NCI-H2107 treated with DMSO at 0.1 percent for 48 hours (cell line): ENCODE measurements around the gene PTPN18.
"Not testable (repeated sequence)": the region's sequence is repeated elsewhere in the genome, so short reads cannot be mapped to it uniquely, and the experiment has no call there.

Experiments used
- DNase-seq: peaks from one replicate; lab custom pipeline; 2025; ENCODE audit not compliant: unreplicated experiment; lab: John Stamatoyannopoulos, UW

The PTPN18 gene

DNA sequence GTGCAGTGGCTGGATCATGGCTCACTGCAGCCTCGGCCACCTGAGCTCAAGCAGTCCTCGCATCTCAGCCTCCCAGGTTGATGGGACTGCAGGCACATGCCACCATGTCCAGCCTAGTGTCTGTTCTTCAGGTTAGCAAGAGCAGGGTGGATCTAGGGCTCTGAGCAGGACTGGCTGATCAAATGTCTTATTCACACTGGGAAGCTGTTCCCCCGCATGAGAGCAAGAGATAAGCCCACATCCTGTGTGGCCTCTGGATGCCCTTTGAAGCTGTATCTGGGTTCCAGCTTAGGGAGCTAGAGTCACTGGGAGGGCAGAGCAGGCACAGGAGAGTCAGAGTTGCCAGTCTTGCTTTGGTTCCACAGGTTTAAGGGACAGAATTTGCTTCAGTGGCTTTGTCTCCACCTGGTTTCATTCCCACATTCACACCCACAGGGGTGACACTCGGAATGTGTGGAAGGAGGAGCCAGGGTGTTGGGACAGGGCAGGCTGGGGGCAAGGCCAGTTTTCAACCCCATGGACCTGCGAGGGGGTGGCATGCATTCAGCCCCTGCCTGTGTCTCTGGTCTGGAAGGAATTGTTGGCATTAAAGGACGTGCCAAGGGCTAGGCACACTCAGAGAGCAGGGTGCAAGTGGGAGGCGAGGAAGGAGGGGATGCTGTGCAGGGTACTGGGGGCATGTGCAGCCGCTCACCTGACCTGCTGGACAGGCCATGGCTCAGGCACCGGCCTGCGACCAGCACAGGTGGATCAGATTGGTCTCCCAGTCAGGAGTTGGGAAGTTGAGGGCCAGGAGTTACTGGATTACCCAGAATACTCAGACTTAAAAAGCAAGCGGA is 24.5 kb downstream of the PTPN18 start:
- DNase-seq = no peak

DNA sequence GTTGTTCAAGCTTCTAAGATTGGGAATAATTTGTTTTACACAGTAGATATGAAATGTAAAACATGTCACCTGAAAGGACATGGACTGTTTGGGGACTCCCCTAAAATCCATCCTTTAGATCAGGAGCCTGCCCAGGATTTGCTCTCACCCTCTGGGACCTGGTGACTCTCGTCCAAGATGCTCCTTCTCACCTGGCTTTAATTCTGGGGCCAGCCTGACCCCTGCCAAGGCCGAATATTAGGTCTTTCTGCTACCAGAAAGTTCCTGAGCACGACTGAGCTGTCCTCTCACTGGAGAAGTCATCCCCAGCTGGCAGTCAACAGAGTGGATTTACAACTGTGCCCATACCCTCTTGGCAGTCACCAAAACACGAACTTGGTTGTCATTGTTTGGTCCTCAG is 25.3 kb downstream of the PTPN18 start:
- DNase-seq = no peak

DNA sequence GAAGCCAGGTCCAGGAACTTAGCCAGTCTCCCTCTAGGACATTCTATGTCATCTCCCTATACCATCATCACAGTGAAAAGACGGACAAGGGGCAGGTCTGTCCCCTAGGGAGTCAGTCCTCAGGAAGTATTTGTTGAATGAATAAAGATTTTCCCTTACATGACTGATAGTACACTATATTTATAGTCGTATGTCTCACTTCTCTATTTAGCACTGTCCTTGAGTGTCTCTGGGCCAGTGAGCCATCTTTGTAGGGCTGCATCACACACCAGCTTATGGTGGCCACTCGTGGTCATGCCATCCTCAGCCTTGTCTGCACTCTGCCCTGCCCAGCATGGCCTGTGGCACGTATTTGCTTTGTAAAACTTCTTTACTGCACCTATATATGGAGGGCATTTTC is 25.8 kb downstream of the PTPN18 start:
- DNase-seq = no peak

DNA sequence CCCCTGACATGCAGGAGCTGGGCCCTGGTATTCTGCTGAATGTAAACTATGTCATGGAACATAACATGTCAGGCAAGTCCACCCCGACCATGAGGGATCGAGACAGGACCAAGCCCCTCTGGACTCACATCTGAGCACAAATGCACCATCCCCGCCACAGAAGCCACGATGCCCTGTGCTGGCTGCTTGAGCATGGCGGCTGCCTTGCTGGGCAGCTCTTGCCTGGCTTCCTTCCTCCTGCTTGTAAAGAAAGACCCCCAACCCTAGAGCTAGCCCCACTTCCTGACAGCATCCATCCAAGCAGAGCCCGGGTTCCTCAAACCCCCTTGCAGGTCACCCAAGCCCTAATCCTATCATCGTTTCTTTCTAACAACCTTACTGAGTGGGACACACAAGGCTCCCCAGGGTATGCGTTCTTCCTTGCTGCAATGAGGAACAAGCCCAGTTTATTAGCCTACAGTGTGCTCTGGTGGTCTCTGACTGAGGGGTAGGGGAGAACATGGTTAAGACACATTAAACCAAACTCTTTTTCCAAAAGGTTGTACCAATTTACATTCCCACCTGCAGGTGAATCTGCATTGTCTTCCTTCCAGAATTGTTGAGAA is 26.6 kb downstream of the PTPN18 start:
- no peak for DNase-seq

DNA sequence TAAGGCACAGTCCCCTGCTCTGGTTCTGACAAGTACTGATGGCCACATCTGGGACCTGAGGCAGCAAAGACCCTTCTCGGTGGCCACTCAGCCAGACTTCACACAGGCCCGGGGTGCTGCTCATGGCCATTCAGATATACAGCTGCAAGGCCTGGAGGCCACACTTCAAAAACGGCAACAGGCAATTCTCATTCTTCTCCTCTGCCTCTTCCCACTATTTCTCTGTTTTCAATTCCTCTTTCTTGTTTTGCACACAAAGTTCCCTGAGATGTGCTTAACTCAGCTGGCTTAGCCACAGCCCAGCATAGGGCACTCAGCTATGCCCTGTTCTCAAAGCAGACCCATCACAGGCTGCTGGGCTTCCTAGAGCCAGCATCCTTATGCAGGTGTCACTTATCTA is 29.9 kb downstream of the PTPN18 start:
- no peak for DNase-seq

DNA sequence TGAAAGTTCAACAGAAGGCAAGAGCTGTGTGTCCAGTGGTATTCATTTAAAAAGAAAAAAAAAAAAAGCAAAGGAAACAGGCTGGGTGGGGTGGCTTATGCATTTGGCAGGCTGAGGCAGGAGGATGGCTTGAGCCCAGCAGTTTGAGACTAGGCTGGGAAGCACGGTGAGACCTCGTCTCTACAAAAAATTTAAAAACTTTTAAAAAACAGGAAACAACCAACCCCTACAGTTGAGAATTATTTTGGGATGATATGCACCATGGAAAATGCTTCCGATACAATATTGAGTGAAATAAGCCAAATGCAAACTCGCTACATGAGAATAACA is 31.2 kb downstream of the PTPN18 start:
- DNase-seq = no peak

DNA sequence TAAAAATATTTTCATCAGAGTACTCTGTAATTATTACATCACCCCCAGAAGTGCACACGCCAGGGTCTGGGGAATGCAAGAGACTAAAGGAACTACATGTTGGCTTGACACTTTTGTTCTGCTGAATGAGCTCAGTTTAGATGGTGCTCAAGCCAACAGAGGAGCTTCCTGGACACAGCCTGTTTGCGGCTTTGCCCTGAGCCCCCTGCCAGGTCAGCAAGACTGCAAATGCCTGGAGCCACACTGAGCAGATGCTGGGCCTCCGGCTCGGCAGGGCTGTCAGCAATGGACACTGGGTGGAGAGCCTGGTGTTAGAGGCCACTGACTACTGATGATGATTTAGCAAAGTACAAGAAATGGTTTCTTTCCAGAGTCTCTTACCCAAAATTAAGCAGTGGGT is 31.9 kb downstream of the PTPN18 start:
- DNase-seq = no peak

DNA sequence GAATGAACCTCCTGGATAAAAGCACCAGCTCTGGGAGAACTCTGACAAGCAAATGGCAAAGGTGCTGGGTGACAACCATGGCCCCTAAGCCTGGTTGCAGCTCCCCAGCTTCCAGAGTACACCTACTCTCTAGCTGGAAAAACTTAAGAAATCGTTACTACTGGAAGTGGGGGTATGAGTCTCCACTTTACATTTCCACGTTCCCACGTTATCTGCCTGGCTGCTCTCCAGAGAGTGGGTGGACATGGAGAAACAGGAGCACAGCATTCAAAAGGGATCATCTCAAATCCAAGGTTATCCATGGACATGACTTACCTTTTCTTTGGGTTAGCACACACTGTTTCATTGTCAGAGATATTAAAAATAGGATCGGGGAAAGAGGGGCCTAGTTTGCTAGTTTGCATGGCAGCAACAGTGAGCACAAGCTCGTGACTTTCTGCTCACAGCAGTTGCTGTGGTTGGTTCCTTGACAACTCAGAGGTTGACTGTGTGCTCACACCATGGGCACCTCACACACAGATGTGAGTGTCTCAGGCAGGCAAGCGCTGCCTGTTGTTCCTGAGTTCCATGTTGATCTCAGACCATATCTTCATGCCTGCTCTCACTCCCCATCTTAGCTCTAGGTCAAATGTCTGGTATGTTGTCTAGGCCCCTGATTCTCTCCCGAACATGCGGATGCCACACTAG is 32.5 kb downstream of the PTPN18 start:
- no peak for DNase-seq

DNA sequence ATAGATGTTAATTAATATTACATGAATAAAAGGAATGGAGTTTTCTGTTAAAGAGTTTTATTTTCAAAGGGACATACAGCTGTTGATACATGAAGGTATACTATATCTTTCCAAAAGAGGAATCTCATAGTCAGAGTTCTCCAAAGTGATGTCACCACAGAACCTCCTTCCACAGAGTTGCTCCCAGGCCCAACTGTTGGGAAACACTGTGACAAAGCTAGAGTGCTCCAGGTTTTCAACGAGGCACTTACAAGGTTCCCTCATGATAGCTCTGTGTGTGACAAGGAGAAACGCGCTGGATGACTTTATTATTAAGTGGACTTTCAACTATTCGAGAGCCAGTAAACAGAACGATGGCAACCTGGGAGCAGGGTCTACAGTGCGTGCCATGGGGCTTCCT is 33.5 kb downstream of the PTPN18 start:
- no peak for DNase-seq

DNA sequence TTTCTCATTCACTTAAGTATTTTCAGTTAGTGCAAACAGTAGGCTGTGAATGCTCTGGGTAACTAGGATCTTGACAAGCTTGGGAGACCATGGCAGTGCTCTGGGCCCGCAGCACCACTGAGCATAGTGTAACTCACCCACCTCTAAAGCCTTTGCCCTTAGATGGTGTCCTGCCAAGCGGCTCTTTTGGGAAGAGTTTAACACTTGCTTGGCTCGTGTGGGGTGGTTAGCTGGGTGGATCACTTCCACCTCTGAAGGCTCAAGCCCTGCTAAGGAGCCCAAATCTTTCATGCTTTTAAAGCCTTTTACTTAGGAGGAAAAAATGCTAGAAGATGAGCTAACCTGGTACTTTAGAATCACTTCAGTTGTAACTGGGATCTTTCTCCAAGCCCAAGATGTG is 33.9 kb downstream of the PTPN18 start:
- no peak for DNase-seq

DNA sequence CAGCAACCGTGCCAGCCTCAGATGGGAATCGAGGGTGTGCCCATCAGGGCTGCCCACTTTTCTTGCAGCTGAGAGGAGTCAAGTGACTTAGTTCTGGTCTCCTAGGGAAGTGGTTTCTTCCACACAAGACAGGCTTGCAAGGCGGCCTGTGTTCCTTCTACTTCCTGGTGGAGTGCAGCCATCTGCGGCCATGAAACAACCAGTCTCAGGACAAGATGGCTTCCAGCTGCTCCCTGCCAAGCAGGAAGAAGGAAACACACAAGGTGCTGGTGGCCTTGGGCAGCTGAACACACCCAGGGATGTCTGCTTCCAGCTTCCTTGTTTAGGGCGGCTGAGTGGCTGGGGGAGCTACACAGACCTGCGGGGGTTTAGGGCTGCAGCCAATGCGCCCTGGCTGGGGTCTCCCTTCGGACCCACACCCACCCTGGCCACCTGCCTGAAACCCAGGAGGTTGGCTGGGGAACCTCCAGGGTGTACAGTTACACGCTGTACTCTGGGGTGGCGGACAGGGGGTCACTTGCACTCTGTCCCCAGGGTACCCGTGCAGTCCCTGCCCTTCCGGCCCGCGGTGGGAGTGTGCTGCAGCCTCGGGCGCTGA is 34.7 kb downstream of the PTPN18 start:
- DNase-seq = no peak

DNA sequence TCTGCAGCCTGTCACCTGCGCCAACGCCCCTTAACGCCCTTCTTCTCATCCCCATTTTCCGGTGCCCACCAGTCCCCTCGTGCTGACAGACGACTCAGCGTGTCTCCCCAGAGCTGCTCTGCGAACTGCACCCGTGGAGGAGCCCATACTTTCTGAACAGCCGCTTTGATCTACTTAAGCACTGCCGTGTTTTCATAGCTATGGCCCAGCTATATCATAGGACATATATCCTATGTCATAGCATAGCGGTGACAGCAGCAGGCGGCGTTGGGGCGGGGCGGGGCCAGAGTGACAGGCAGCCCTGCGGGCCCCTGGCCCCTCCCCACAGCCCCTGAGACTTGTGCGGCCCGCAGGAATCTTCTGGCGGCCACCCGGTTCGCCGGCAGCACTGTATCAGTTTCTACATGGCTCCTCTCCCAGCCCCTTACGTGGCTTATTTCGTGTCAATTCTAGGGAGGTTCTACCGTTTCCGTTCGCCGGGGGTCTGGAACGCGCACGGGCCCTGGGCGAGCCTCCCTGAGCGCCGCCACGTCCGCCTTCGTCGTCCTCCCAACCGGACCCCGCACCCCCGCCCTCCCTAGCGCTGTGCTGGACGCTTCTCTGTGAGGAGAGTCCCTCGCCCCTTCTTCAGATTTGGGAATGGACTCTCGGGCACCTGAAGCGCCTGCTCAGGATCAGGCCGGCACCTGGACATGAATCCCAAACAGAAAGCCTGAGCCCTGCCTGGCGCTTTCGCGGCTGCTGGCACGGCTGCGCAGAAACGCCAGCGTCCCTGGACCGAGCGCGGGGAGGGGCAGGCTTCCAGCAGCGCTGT is 35.4 kb downstream of the PTPN18 start:
- DNase-seq = peak; percentile 25

DNA sequence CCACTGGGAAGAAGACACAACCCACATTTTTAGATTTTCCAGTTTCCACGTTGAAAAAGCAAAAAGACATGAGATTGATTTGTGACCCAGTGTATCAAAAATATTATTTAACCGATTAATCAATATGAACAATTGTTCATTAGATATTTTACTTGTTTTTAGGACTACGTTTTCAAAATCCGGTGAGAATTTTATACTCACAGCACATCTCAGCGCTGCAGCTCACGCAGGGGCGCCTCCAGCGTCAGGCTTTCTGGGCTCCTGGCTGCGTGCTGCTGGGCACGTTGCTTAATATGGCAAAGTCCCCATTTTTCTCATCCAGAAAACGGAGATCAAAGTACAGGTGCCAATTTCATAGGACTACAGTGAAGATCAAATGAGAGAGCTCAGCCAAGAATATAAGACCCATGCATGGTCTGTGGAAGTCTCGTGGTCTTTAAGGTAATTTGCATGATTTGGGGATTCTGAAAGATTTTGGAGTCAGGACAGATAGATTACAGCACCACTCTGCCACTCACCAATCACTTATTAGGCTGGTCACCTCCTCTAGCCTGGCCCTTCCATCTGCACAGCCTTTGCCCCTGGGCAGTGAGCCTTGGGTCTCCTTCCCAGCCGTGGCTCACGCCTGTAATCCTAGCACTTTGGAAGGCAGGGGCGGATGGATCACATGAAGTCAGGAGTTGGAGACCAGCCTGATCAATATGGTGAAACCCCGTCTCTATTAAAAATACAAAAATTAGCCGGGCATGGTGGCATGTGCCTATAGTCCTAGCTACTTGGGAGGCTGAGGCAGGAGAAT is 36.2 kb downstream of the PTPN18 start:
- DNase-seq = no peak

DNA sequence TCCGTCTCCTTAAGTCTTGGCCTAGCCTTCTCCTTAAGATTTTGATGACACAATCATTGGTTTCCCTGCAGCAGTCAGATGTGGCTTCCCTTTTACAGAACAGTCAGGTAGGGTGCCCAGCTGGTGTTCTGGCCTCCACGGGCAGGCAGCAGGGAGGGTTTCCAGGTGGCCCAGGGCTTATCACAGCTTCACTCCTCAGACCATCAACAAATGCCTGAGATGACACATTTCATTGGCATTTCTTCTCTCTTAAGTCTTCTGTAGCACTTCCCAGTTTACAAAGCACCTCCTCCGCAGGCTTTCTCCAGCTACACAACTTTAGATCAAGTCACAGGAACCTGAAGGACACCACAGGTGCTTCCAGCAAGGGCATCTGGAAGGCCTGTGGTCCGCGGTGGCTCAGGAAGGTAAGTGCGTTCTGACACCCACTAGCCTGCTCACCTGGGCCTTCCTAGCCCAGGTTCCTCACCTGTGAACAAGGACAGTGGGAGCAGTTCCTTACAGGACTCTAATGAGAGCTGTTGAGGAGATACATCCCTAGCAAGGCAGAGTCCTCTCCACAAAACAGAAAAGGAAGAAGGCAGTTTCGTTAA is 37.6 kb downstream of the PTPN18 start:
- DNase-seq = no peak

DNA sequence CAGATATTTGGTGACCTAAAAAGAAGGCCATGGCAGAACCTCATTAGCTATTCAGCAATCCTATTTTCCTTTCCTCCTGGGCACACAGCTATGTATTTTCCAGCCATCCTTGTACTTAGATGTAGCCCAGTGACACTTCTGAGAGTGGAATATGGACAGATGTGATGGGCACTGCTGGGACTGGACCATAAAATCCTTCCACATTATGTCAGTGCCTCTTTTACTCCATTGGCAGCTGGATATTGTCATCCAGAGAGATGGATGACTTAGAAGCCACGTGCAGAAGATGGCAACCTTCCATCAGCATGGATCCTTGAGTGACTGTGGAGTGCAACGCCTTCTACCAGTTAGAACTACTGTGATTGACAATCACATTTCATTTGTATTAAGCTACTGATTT is 50.4 kb downstream of the PTPN18 start:
- not testable (repeated sequence) for DNase-seq

DNA sequence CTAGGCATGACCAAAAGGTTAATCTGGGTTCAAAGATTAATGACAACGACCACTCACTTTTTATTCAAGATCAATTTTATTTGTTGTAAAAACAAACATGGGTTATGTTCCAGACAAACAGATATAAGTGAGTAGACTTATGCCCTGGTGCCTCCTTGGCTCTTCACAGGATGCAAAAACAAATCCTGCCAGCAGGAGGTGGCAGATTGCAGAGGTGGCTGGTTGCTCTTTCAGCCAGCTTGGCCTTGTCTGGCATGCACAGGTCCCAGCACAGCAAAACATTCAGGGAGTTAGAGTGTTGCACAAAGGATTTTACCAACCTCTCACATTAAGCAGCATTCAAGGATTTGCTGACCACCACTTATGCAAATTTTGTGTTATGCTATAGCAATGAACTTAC is 60.8 kb downstream of the PTPN18 start:
- not testable (repeated sequence) for DNase-seq

DNA sequence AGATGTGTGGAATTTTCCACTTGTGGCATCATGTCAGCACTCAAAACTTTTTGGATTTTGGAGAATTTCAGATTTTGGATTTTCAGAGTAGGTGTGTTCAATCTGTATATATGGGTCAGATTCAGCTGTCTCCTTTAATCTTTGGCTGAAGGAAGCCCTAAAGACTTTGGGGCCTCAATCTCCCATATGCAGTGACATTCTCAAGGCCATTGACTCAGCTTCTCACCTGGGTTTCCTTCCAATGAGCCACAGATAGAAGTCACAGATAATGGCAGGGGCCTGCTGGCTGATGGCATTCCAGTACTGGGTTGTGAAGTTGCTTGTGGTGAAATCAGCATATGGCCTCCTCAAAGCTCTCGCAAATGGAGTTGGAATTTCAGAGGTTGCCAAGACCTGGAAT is 63.0 kb downstream of the PTPN18 start:
- not testable (repeated sequence) for DNase-seq
